Globus pallidus (tissue), 1 donor: ENCODE results near the gene ALDH16A1.

Source experiments
- DNase-seq: peaks from one replicate; pipeline ENCODE4 v3.0.0-alpha.2; 2015; ENCODE audit warnings: low spot score

Gene ALDH16A1

GRCh38 chr19:49453013-49453756, at the start of gene ALDH16A1:
Gene ALDH16A1, plus strand, starts transcription at chr19:49453225. Its CDS starts 107 bp downstream, at chr19:49453332.
- DNase-seq = peak; percentile 98

DNA sequence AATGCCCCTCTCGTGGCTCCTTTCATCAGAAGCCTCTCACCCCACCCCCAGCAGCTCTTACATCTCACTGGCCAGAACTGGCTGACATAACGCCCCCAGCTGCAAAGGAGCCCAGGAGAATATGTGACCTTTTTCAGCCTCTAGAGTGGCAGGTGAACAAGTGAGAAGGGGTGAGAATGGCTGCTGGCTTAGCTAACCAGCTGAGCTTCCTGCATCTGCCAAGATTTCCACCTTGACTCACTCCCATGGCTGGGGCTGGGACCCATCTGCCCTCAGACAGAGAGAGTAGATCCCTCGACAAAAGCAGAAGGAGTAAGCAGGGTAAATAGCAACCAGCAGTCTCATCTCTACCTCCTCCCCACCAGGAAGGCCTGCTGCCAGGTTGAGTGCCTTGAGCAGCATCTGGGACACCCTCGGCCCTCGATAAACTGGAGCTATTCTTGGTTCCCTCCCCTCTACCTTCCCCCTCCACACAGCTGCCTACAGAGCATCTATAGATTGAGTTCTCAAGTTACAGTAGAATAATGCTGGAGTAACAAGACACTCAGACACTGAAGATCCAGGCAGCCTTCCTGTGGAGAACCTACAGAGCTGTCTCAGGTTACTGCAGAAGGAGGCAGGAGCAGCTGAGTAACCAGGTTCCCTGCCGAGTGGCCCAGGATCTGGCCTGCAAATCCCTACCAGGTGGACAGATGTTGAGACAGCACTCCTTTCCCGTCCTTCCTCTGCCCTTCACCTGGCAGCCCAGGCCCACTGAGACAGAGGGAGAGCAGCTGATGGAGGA, 49.4 kb upstream of the ALDH16A1 start:
- DNase-seq = no peak

DNA sequence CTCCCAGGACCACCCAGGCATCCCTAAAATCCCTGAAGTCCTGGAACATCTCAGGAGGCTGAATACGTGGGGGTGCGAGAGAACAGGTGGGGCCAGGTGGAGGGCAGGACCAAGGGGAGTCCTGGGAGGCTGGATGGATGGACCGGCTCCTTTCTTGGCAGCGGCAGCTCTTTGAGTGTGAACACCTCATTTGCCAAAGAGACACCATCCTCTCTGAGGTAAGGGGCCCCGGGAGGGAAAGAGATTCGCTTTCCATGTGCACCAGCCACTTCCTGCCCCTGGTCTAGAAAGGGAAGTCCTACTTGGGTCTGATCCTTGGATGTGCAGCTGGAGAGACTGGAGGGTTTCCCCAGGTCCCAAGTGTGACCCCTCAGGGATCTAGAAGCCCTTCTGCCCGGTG, 45.9 kb upstream of the ALDH16A1 start:
- no peak for DNase-seq

DNA sequence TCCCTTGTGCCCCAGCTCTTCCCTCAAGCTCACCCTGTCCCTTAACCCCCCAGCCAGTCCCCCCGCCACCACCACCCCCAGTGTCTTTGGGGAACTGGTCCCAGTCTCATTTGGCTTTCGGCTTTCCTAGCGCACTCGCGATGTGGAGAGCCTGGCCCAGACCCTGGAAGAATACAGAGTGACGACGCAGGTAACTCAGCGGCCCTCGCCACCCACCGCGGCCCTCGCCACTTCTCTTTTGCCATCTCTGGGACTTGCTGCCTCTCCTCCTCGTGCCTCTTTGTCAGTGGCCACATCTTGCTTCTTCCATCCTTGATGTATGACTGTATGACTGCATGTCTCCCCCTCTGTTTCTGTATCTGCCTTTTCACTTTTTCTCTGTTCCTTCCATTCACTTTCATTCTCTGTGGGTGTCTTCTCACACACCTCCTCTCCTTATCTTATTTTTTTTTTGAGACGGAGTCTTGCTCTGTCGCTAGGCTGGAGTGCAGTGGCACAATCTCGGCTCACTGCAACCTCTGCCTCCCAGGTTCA, 45.5 kb upstream of the ALDH16A1 start:
- DNase-seq = no peak

GRCh38 chr19:49408816-49409440, 44.1 kb upstream of the ALDH16A1 start:
- DNase-seq = no peak

DNA sequence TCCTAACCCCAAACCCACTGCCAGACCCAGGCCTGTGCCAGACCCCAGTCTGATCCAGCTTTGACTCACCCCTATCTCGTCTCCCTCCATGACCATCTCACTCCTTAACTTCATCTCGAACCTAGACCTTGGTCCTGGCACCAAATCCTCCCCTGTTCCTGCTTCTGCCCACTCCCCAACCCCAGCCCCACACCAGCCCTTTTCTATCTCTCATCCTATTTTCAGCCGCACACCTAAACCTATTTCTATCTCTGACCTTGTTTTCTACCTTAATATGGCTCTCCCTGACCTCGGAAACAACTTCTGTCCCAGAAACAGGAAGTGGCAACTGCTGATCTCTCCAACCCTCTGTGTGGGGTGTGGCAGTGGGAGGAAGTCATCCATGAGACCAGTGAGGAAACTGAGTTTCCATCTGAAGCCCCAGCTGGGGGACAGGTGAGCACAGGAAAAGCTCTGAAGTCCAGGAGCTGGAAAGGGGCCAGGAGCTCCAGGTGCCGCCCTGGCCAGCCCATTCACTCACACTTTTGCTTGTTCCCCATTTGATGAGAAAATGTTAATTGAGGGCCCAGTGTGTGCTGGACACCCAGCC, 43.5 kb upstream of the ALDH16A1 start:
- no peak for DNase-seq

DNA sequence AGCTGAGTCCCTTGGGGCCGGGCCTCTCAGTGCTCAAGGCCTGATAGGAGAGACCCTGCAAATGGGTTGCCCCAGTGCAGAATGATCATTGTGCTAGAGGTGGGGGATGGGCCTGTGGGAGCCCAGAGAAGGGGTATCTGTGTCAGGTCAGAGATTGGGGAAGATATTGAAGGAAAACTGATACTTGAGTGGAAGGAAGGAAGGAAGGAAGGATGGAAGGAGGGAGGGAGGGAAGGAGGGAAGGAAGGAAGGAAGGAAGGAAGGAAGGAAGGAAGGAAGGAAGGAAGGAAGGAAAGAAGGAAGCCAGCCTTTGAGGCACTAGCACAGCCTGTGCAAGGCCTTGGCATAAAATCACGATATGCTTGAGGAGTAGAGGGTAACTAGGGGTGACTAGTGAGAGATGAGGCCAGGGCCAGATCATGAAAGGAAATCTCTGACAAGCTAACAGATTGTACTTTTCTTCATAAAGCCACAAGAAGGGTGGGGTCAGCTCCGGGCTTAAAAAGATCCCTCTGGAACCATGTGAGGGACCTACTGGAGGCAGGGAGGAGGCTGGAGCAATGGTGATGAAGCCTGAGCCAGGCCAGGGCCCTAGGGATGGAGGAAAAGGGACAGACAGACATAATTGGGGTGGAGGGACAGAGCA, 41.2 kb upstream of the ALDH16A1 start:
- no peak for DNase-seq

DNA sequence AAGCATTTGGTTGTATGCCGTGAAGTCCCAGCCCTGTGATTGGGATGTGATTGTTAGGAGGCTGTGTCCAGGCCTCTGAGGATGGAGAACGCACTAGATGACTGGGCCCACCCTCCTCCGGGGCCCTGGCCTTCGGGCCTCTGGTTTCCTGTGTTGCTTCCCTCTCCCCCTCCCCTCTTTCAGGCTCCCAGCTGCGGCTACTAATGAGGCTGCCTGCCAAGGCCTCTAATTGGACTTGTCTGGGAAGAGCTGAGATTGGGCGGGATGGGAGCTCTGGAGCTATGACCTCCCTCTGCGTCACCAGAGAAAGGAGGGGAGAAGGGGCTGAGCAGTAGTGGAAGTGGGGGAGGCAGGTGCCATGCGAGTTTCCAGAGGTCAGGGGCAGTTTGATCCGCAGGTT, 39.7 kb upstream of the ALDH16A1 start:
- no peak for DNase-seq

- no peak for DNase-seq
Measured at GRCh38 chr19:49414256-49414655, 38.8 kb upstream of the ALDH16A1 start.

DNA sequence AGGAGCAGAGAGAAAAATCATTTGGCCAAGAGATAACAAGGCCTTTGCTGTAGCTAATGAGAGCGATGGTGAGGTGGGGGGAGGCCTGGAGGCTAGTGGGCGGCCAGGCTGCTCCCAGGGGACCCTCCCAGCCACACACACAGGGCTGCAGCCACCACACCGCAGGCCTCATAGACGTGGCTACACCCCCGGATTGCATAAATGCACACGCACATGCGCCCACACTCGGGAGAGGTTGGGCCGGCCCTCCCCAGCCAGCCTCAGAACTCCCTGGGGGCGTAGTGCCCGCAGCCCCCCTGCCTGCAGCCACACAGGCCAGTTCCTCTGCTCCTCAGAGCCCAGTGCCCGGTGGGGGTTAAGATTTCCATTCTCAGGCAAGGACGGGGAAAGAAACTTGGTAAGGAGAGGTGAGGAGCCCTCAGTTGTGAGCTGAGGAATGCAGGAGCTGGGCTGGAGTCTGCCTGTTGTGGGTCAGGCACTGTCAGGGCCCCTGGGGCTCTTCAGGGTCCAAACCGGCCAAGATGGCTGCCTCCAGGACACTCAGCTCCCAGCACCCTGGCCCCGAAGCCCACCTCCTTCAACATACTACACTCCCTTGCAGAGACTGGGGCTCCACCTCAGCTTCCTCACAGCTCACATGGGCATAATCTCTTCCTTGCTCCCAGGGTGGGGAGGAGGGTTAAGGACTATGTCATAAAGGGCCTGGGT, 37.8 kb upstream of the ALDH16A1 start:
- no peak for DNase-seq

DNA sequence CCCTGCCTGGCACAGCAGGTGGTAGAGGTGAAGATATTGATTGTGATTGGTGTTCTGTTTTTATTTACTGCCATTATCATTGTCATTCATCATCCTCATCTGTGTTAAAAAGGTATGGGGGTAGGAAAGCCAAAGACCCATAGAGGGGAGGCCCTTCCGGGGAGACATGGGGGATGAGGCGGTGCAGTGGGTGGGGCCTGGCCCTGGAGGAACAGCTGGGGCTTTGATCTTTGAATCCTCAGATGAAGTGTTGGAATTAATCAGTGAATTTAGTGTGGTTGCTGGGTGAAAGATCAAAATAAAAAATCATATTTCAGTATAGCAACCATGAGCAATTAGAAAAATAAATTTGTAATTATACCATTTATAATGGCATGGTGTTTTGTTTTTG, 37.2 kb upstream of the ALDH16A1 start:
- no peak for DNase-seq

DNA sequence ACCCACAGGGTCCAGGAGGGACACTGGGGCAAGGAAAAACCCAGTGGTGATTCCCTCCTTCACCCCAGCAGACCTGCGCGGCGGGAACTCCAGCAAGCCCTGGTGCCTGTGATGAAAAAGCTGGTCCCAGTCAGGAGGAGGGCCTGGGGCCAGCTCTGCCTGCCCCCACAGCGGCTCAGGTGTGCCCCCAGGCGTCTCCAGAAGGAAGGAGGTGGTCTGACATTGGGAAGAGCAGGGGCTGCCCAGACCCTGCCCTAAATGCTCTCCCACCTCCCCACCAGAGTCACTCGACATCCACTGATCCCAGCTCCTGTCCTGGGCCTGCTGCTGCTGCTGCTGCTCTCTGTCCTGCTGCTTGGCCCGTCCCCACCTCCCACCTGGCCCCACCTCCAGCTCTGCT, 35.9 kb upstream of the ALDH16A1 start:
- DNase-seq = no peak

- no peak for DNase-seq
Measured at GRCh38 chr19:49418511-49418910, 34.5 kb upstream of the ALDH16A1 start.

DNA sequence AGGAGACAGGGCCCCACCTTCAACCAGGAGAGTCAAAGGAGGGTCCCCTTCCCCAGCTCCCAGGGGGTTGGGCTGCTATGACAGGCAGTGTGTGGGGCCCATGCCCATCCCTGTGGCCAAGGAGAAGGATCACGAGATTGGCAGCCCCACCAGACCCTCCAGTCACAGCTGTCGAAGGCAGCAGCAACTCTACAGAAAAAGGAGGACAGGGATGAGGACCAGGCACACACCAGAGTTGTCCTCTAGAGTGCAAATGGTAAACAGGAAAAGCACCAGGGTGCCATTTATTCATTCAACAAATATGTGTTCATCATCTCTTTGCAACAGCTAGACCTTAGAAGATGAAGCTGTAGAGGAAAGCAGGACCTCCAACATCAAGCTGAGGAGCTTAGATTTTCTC, 33.9 kb upstream of the ALDH16A1 start:
- no peak for DNase-seq

GRCh38 chr19:49420227-49420626, 32.8 kb upstream of the ALDH16A1 start:
- no peak for DNase-seq

GRCh38 chr19:49421039-49421877, 31.8 kb upstream of the ALDH16A1 start:
- DNase-seq = no peak

- DNase-seq = no peak
Measured at GRCh38 chr19:49421878-49422202, 31.2 kb upstream of the ALDH16A1 start.

DNA sequence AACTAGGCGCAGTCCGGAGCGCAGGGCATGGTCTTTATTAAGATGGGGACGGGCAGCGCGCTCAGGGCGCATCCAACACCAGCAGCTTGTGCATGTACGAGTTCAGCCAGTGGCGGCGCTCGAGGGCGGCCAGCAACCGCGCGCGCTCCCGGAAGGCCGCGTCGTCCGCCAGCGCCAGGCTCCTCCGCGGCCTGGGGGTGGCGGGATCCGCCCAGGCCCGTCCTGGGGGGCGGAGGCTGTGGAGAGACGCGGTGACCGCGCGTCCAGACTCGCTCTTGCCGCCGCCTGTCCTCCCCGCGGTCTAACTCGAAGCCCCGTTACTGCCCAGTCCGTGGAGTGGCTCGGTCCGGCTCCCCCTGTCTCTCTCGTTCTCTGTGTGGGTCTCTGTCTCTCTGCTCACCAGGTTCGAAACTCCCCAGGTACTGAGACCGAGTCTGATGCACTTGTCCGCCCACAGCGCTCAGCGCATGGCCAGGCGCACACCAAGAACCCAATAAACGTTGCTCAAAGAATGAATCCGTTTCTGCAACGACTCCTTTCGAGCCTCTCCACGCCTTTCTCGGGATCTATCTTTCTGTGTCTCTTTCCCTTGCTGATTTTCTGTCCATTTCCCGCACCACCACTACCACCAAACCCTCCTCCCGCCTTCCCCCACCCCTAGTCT, 30.5 kb upstream of the ALDH16A1 start:
- DNase-seq = no peak

- no peak for DNase-seq
Measured at GRCh38 chr19:49423071-49423984, 29.7 kb upstream of the ALDH16A1 start, which contains the start of gene PTH2. Gene PTH2, minus strand, starts transcription at chr19:49423441. Its CDS starts 102 bp downstream, at chr19:49423339.
